K562 (cell line): Measurements from ENCODE around the gene LGR6.
"Not testable (repeated sequence)": the region's sequence is repeated elsewhere in the genome, so short reads cannot be mapped to it uniquely, and the experiment has no call there.

Source experiments
- HMG20B ChIP-seq: fragments of 250-450 bp; sonication (Bioruptor Pico); IDR thresholded peaks from 2 replicates; pipeline ENCODE4 v1.5.0; 2021; ENCODE audit warnings: mild to moderate bottlenecking
- TF ChIP-seq, protein P1 (sequence below): fragments of 250-450 bp; sonication (Bioruptor Pico); IDR thresholded peaks from 2 replicates; pipeline ENCODE4 v1.4.0; 2020; ENCODE audit warnings: borderline replicate concordance
- TF ChIP-seq, protein P2 (sequence below): sonication (generic); formaldehyde crosslinking; IDR thresholded peaks from 2 replicates; pipeline ENCODE4 v1.5.0; 2020; ENCODE audit warnings: missing genetic modification reagents

DNA sequence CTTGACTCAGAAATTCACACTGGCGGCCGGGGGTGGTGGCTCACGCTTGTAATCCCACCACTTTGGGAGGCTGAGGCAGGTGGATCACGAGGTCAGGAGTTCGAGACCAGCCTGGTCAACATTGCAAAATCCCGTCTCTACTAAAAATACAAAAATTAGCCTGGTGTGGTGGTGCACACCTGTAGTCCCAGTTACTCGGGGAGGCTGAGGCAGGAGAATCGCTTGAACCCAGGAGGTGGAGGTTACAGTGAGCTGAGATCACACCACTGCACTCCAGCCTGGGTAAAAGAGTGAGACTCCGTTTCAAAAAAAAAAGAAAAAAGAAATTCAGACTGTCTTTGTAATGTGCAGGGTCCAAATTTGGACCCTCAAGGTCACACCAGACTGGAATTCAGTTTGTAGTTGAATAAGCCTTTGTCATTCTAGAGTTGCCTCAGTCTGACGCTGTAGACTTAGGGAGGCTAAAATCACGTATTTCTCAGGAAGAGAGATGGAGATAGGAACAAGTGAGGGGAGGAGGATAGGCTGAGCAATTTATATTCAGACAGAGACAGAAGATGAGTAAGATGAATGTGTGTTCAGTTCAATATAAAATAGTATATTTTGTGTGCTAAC lies 159.1 kb downstream of the LGR6 start:
- TF ChIP-seq, protein P1, sequence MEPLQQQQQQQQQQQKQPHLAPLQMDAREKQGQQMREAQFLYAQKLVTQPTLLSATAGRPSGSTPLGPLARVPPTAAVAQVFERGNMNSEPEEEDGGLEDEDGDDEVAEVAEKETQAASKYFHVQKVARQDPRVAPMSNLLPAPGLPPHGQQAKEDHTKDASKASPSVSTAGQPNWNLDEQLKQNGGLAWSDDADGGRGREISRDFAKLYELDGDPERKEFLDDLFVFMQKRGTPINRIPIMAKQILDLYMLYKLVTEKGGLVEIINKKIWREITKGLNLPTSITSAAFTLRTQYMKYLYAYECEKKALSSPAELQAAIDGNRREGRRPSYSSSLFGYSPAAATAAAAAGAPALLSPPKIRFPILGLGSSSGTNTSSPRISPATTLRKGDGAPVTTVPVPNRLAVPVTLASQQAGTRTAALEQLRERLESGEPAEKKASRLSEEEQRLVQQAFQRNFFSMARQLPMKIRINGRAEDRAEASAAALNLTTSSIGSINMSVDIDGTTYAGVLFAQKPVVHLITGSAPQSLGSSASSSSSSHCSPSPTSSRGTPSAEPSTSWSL (CRISPR knock-in tag) = not testable (repeated sequence)
- TF ChIP-seq, protein P2, sequence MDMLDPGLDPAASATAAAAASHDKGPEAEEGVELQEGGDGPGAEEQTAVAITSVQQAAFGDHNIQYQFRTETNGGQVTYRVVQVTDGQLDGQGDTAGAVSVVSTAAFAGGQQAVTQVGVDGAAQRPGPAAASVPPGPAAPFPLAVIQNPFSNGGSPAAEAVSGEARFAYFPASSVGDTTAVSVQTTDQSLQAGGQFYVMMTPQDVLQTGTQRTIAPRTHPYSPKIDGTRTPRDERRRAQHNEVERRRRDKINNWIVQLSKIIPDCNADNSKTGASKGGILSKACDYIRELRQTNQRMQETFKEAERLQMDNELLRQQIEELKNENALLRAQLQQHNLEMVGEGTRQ (CRISPR knock-in tag) = not testable (repeated sequence)
- TF ChIP-seq HMG20B (CRISPR knock-in tag) = not testable (repeated sequence)
